HG03571 (cell line): ENCODE results near the gene SINHCAF.

Experiments
- ATAC-seq: cut with Tn5 transposase; IDR thresholded peaks from one replicate; pipeline ENCODE4 v1.9.1; 2021; ENCODE audit not compliant: unreplicated experiment

The SINHCAF gene

GRCh38 chr12:31234955-31235867 lies 90.7 kb downstream of the SINHCAF start:
- ATAC-seq: no peak

- ATAC-seq: no peak
These were observed 91.7 kb downstream of the SINHCAF start for GRCh38 chr12:31234053-31234840.

DNA sequence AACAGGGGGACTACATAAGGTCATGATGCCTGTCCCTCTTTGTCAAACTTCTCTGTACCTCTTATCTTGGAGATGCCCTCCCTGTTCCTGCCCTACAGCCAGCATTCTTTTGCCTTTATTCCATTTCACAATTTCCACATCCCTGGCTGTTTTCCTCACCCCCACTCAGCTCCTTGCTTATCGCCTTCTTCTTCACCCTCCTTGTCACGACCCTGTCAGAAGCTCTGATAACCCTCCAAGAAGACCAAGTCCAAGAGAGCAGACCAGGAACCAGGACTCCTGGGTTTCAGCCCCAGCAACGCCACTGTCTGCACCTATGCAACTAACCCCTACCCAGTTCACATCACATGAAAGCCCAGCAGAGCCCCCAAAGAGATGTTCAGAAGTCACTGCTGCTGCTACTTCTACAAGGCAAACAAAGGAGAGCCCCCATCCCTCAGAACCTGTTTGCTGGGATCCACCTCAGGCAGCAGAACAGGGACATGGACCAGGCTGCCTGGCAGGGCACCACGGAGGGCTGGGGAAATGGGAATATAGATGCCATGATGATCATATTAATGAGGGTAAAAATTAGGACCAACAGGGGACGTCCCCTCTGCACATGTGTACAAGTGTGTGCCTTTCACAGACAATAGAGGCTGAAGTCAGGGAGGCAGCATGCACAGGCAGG lies 92.8 kb downstream of the SINHCAF start:
- ATAC-seq: no peak

GRCh38 chr12:31232361-31232965 lies 93.5 kb downstream of the SINHCAF start:
- no peak for ATAC-seq

GRCh38 chr12:31231611-31232360 lies 94.2 kb downstream of the SINHCAF start:
- ATAC-seq: no peak
